ENCODE results near the gene C20orf141. TPM values are rescaled to one million over a fixed set of nuclear protein-coding genes. Genes with fewer than 3 reads are reported as not detected.
"Not testable (repeated sequence)": the region's sequence is repeated elsewhere in the genome, so short reads cannot be mapped to it uniquely, and the experiment has no call there.

The C20orf141 gene
- total RNA-seq, 2 donors from 2014 or later = not detected

- no peaks in the 10 kb centered on the region for H3K9me3 ChIP-seq
Observed at GRCh38 chr20:2807019-2807418, 7.8 kb upstream of the C20orf141 start.

GRCh38 chr20:2807929-2808328, 6.9 kb upstream of the C20orf141 start:
- H3K4me3 ChIP-seq; H3K36me3 ChIP-seq; H3K9ac ChIP-seq (ENCODE audit: low read depth in 2 of 2, low read length in 2 of 2); H3K27ac ChIP-seq; H3K4me1 ChIP-seq; DNase-seq; H3K9me3 ChIP-seq; intact Hi-C loops (cut with DNase I): not testable (repeated sequence)
- peaks cover 15% of the 10 kb centered on the region for H3K27me3 ChIP-seq

More at GRCh38 chr20:2807019-2807418, 7.8 kb upstream of the C20orf141 start:
- Histone ChIP-seq H3K4me3 (no peak overlapping the region), H3K9ac (ENCODE audit: low read depth in 2 of 2, low read length in 2 of 2) (no peak overlapping the region), H3K27me3 (peaks cover 15% of the 10 kb centered on the region), H3K36me3 (no peaks in the 10 kb centered on the region), H3K4me1 (no peaks in the 10 kb centered on the region), H3K27ac (no peak overlapping the region)
- intact Hi-C loops (cut with DNase I) = no loop called here
- TF ChIP-seq CTCF (IDR thresholded peaks at IDR 0.05) = no peak
- DNase-seq = no peak

- H3K4me1 ChIP-seq = no peaks in the 10 kb centered on the region
- no peaks in the 10 kb centered on the region for H3K36me3 ChIP-seq
- no peak overlapping the region for H3K9ac ChIP-seq (ENCODE audit: low read depth in 2 of 2, low read length in 2 of 2)
- no peak for DNase-seq
- TF ChIP-seq CTCF (IDR thresholded peaks at IDR 0.05) = no peak
- no peak overlapping the region for H3K4me3 ChIP-seq
- no peaks in the 10 kb centered on the region for H3K9me3 ChIP-seq
- intact Hi-C loops (cut with DNase I) = no loop called here
- no peak overlapping the region for H3K27ac ChIP-seq
- H3K27me3 ChIP-seq = peaks cover 11% of the 10 kb centered on the region
Observed at GRCh38 chr20:2809690-2810089, 5.1 kb upstream of the C20orf141 start.

- H3K27ac ChIP-seq = no peak overlapping the region
- H3K9ac ChIP-seq (ENCODE audit: low read depth in 2 of 2, low read length in 2 of 2) = no peak overlapping the region
- H3K9me3 ChIP-seq = no peaks in the 10 kb centered on the region
- H3K4me3 ChIP-seq = no peak overlapping the region
- H3K27me3 ChIP-seq = no peaks in the 10 kb centered on the region
- no peak for TF ChIP-seq CTCF (IDR thresholded peaks at IDR 0.05)
- no peaks in the 10 kb centered on the region for H3K36me3 ChIP-seq
- intact Hi-C loops (cut with DNase I) = no loop called here
- DNase-seq = no peak
- H3K4me1 ChIP-seq = no peaks in the 10 kb centered on the region
Observed at GRCh38 chr20:2812189-2812588, 2.6 kb upstream of the C20orf141 start.

- H3K27me3 ChIP-seq = no peaks in the 10 kb centered on the region
- DNase-seq = no peak
Observed at GRCh38 chr20:2814076-2814475, 711 bp upstream of the C20orf141 start.

More at GRCh38 chr20:2814076-2814475, 711 bp upstream of the C20orf141 start:
- Histone ChIP-seq H3K4me3 (no peak overlapping the region), H3K9me3 (no peaks in the 10 kb centered on the region), H3K27ac (no peak overlapping the region), H3K9ac (ENCODE audit: low read depth in 2 of 2, low read length in 2 of 2) (no peak overlapping the region), H3K4me1 (no peaks in the 10 kb centered on the region), H3K36me3 (no peaks in the 10 kb centered on the region)
- no peak for TF ChIP-seq CTCF (IDR thresholded peaks at IDR 0.05)
- intact Hi-C loops (cut with DNase I) = no loop called here
